Neural progenitor cell (in vitro differentiated cells): ENCODE results near the gene PHEX. TPM values are rescaled to one million over a fixed set of nuclear protein-coding genes. Genes with fewer than 3 reads are reported as not detected.

ENCODE experiments used
- DNase-seq: peaks from one replicate; pipeline ENCODE4 v3.0.0-alpha.2; 2016; ENCODE audit warnings: low spot score
- H2AFZ ChIP-seq: fragments of 200-600 bp; sonication (generic); replicated peaks from 2 replicates; pipeline ENCODE4 v1.6.1; 2016; ENCODE audit warnings: antibody characterized with exemption
- H3F3A ChIP-seq: fragments of 200-600 bp; sonication (generic); 2 replicates; pipeline ENCODE4 v1.6.1; 2016; ENCODE audit warnings: antibody characterized with exemption, low read depth
- H3K27ac ChIP-seq: fragments of 200-600 bp; sonication (generic); 2 replicates; pipeline ENCODE4 v1.5.1; 2016; ENCODE audit warnings: mild to moderate bottlenecking
- H3K27me3 ChIP-seq: fragments of 200-600 bp; sonication (generic); 2 replicates; pipeline ENCODE4 v1.6.1; 2016; ENCODE audit warnings: mild to moderate bottlenecking, moderate library complexity
- H3K36me3 ChIP-seq: fragments of 200-600 bp; sonication (generic); 2 replicates; pipeline ENCODE4 v1.5.1; 2016
- H3K4me1 ChIP-seq: fragments of 200-600 bp; sonication (generic); 2 replicates; pipeline ENCODE4 v1.6.1; 2016; ENCODE audit warnings: mixed run types
- H3K4me2 ChIP-seq: fragments of 200-600 bp; sonication (generic); 2 replicates; pipeline ENCODE4 v1.6.1; 2016
- H3K4me3 ChIP-seq: fragments of 200-600 bp; sonication (generic); 2 replicates; pipeline ENCODE4 v1.5.1; 2016
- H3K79me2 ChIP-seq: fragments of 200-600 bp; sonication (generic); 2 replicates; pipeline ENCODE4 v1.6.1; 2016; ENCODE audit warnings: low read depth
- H3K9ac ChIP-seq: fragments of 200-600 bp; sonication (generic); 2 replicates; pipeline ENCODE4 v1.6.1; 2016
- H3K9me3 ChIP-seq: fragments of 200-600 bp; sonication (generic); 2 replicates; pipeline ENCODE4 v1.5.1; 2016; ENCODE audit warnings: low read depth
- H4K20me1 ChIP-seq: fragments of 200-600 bp; sonication (generic); 2 replicates; pipeline ENCODE4 v1.6.1; 2016; ENCODE audit warnings: low read depth
- H3K27ac Mint-ChIP-seq: 3 replicates; pipeline ENCODE4 v1.8.0; 2021; ENCODE audit warnings: mixed read lengths
- H3K27me3 Mint-ChIP-seq: 2 replicates; pipeline ENCODE4 v1.8.0; 2022; ENCODE audit warnings: low read depth, mild to moderate bottlenecking, inconsistent platforms, moderate library complexity, mixed read lengths; ENCODE audit not compliant: insufficient read depth
- H3K36me3 Mint-ChIP-seq: 3 replicates; pipeline ENCODE4 v1.8.0; 2021; ENCODE audit warnings: mixed read lengths
- H3K4me1 Mint-ChIP-seq: 3 replicates; pipeline ENCODE4 v1.8.0; 2021; ENCODE audit warnings: mixed read lengths
- H3K4me3 Mint-ChIP-seq: 3 replicates; pipeline ENCODE4 v1.8.0; 2021; ENCODE audit warnings: mild to moderate bottlenecking, moderate library complexity, mixed read lengths
- H3K9me3 Mint-ChIP-seq: 3 replicates; pipeline ENCODE4 v1.8.0; 2020; ENCODE audit warnings: mixed read lengths
- EZH2 ChIP-seq: fragments of 200-600 bp; sonication (generic); IDR thresholded peaks from 2 replicates; pipeline ENCODE4 v1.6.1; 2017; ENCODE audit warnings: antibody characterized with exemption, mild to moderate bottlenecking, moderate library complexity
- EZH2phosphoT487 ChIP-seq: fragments of 200-600 bp; sonication (generic); IDR thresholded peaks from 2 replicates; pipeline ENCODE4 v1.6.1; 2017; ENCODE audit warnings: antibody characterized with exemption
- total RNA-seq: library from RNA; depleted of rRNA; stranded (reverse); fragments of >200 nt; gene quantifications from 2 replicates; pipeline ENCODE4 v1.2.3, GENCODE V29; 2015; ENCODE audit warnings: low replicate concordance
- TF ChIP-seq, protein P1 (sequence below): fragments of 200-600 bp; sonication (generic); IDR thresholded peaks from 2 replicates; pipeline ENCODE4 v1.5.1; 2017; ENCODE audit warnings: antibody characterized with exemption, mild to moderate bottlenecking

The PHEX gene
- total RNA-seq, 1 donor from 2014 or later = 0.07 TPM

DNA sequence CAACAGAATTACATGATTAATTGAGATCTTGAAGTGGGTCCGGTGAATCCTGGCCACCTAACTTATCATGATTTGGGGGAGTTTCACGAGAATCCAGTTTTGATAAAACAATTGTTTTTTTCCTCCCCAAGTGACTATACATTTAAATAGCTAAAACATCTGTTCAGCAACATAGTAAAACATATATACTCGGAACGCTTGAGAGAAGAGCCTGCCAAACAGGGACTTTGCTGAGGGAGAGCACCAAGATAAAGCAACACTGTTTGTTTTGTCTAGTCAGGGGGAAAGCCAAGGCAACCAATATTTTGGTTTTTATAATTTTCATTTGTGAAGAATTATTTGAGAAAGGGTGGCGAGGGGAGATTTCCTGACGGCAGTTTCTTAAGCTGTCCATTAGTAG lies 381 bp downstream of the PHEX start:
- no peaks in the 10 kb centered on the region for H3K4me1 ChIP-seq
- no peak overlapping the region for H3K27ac ChIP-seq
- H3K27me3 ChIP-seq = no peaks in the 10 kb centered on the region
- H3K36me3 ChIP-seq = no peaks in the 10 kb centered on the region
- H3K9me3 Mint-ChIP-seq = peaks cover 5% of the 10 kb centered on the region
- peaks cover 5% of the 10 kb centered on the region for H3K9me3 ChIP-seq
- no peak overlapping the region for H3K4me3 Mint-ChIP-seq
- peaks cover 1% of the 10 kb centered on the region for H3K36me3 Mint-ChIP-seq
- no peak for TF ChIP-seq EZH2phosphoT487
- no peak for TF ChIP-seq EZH2
- TF ChIP-seq, protein P1, sequence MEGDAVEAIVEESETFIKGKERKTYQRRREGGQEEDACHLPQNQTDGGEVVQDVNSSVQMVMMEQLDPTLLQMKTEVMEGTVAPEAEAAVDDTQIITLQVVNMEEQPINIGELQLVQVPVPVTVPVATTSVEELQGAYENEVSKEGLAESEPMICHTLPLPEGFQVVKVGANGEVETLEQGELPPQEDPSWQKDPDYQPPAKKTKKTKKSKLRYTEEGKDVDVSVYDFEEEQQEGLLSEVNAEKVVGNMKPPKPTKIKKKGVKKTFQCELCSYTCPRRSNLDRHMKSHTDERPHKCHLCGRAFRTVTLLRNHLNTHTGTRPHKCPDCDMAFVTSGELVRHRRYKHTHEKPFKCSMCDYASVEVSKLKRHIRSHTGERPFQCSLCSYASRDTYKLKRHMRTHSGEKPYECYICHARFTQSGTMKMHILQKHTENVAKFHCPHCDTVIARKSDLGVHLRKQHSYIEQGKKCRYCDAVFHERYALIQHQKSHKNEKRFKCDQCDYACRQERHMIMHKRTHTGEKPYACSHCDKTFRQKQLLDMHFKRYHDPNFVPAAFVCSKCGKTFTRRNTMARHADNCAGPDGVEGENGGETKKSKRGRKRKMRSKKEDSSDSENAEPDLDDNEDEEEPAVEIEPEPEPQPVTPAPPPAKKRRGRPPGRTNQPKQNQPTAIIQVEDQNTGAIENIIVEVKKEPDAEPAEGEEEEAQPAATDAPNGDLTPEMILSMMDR = no peak
- peaks cover 5% of the 10 kb centered on the region for H3K4me1 Mint-ChIP-seq
- H3K4me2 ChIP-seq = no peak overlapping the region
- H3K4me3 ChIP-seq = no peak overlapping the region
- no peak overlapping the region for H2AFZ ChIP-seq
- H3F3A ChIP-seq = no peaks in the 10 kb centered on the region
- no peak overlapping the region for H3K27ac Mint-ChIP-seq
- H3K9ac ChIP-seq = no peak overlapping the region
- no peak for DNase-seq
- no peaks in the 10 kb centered on the region for H4K20me1 ChIP-seq
- no peaks in the 10 kb centered on the region for H3K27me3 Mint-ChIP-seq
- no peaks in the 10 kb centered on the region for H3K79me2 ChIP-seq

DNA sequence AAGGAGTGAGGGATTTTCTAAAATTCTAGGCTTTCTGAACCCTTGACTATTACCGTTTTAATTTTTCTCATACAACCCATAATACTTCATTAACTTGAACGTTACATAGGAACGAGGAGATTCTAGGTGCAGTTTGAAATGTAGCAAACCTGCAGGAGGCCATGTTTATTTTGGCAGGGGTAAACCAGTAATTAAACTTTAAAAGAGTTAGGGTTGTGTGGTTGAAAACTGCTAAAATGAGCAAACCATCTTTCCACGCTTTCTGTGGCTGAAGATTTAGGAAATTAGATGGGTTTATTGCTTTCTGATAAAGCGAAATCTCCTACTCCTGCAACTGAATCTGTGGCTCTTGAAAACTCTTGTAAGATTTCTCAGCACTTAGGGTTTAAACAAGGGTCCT lies 1.7 kb downstream of the PHEX start:
- Histone ChIP-seq H3F3A (no peaks in the 10 kb centered on the region), H3K79me2 (no peaks in the 10 kb centered on the region), H4K20me1 (no peaks in the 10 kb centered on the region), H3K4me3 (no peak overlapping the region), H3K4me1 (no peaks in the 10 kb centered on the region), H3K9me3 (peaks cover 5% of the 10 kb centered on the region), H3K4me2 (no peak overlapping the region), H2AFZ (no peak overlapping the region), H3K27me3 (no peaks in the 10 kb centered on the region), H3K36me3 (no peaks in the 10 kb centered on the region), H3K27ac (no peak overlapping the region), H3K9ac (no peak overlapping the region)
- Mint-ChIP-seq H3K9me3 (peaks cover 3% of the 10 kb centered on the region), H3K27ac (no peak overlapping the region), H3K27me3 (no peaks in the 10 kb centered on the region), H3K4me1 (peaks cover 5% of the 10 kb centered on the region), H3K36me3 (no peaks in the 10 kb centered on the region), H3K4me3 (no peak overlapping the region)
- no peak for TF ChIP-seq EZH2phosphoT487
- no peak for TF ChIP-seq EZH2
- TF ChIP-seq, protein P1 = no peak
- no peak for DNase-seq

- no peak overlapping the region for H3K4me3 ChIP-seq
- Mint-ChIP-seq H3K4me1 (peaks cover 3% of the 10 kb centered on the region), H3K27me3 (no peaks in the 10 kb centered on the region), H3K27ac (no peak overlapping the region), H3K4me3 (no peak overlapping the region), H3K9me3 (no peaks in the 10 kb centered on the region), H3K36me3 (no peaks in the 10 kb centered on the region)
- no peaks in the 10 kb centered on the region for H3K27me3 ChIP-seq
- no peaks in the 10 kb centered on the region for H3K4me1 ChIP-seq
- no peak overlapping the region for H3K27ac ChIP-seq
- H4K20me1 ChIP-seq = no peaks in the 10 kb centered on the region
- no peaks in the 10 kb centered on the region for H3F3A ChIP-seq
- no peak for DNase-seq
- peaks cover 5% of the 10 kb centered on the region for H3K9me3 ChIP-seq
- no peaks in the 10 kb centered on the region for H3K36me3 ChIP-seq
- H3K9ac ChIP-seq = no peak overlapping the region
- no peak overlapping the region for H2AFZ ChIP-seq
- H3K79me2 ChIP-seq = no peaks in the 10 kb centered on the region
- no peak overlapping the region for H3K4me2 ChIP-seq
- TF ChIP-seq, protein P1 = no peak
- no peak for TF ChIP-seq EZH2
Observed at GRCh38 chrX:22035236-22035635, 3.1 kb downstream of the PHEX start.
